HCT116 (cell line): ENCODE data around the gene MTA3. TPM values are rescaled to one million over a fixed set of nuclear protein-coding genes. Genes with fewer than 3 reads are reported as not detected.

Experiments
- ATAC-seq: fragments of 200-7000 bp; cut with Tn5 transposase; 2 replicates; pipeline ENCODE4 v1.9.1; 2020; ENCODE audit warnings: mild to moderate bottlenecking, moderate library complexity
- BruUV-seq: library from RNA; stranded (reverse); fragments of 400-500 nt; replicated peaks from 2 replicates; lab custom pipeline; 2021; lab: Mats Ljungman, UMichigan
- CTCF ChIA-PET: fragments of 300-600 bp; sonication (Branson Sonifier 250); formaldehyde crosslinking; loops from one replicate; lab custom pipeline; 2021; ENCODE audit warnings: antibody characterized with exemption; lab: Charles Lee
- POLR2A ChIA-PET: fragments of 300-600, 350-600 bp; sonication (Branson Sonifier 250); formaldehyde crosslinking; loops from one replicate; lab custom pipeline; 2021; ENCODE audit warnings: antibody characterized with exemption; lab: Charles Lee
- RAD21 ChIA-PET, 2 experiments: fragments of 300-600 bp; sonication (Branson Sonifier 250); formaldehyde crosslinking; loops; one replicate each; lab custom pipeline; 2023; ENCODE audit warnings: low total read pairs in 2 of 2; ENCODE audit not compliant: uncharacterized antibody in 2 of 2, unreplicated experiment in 2 of 2, low non-redundant PET in 1 of 2; lab: Charles Lee
- DNase-seq: peaks from one replicate; pipeline ENCODE4 v3.0.0-alpha.2; 2010; ENCODE audit warnings: low read depth, low spot score
- H2AFZ ChIP-seq: fragments of 200-600 bp; shearing (Covaris generic), sonication (generic); 2 replicates; pipeline ENCODE4 v1.6.1; 2017; ENCODE audit warnings: low read depth, mixed run types, mixed read lengths, antibody characterized with exemption, low read length; ENCODE audit not compliant: poor library complexity, severe bottlenecking
- H3K27ac ChIP-seq: 2 replicates; pipeline ENCODE4 v1.5.1; 2012; ENCODE audit warnings: low read depth, low read length
- H3K27me3 ChIP-seq: fragments of 200-600 bp; sonication (generic); 2 replicates; pipeline ENCODE4 v1.6.1; 2016; ENCODE audit warnings: mixed run types, low read length, mixed read lengths; ENCODE audit not compliant: insufficient read depth
- H3K36me3 ChIP-seq, 2 experiments: fragments of 200-500 bp in 1 of 2; fragments of 200-600 bp in 1 of 2; sonication (Bioruptor generic) in 1 of 2; sonication (generic) in 1 of 2; 2 replicates each; pipeline versions ENCODE4 v1.5.1 to v1.6.1; 2014 to 2016; ENCODE audit warnings: low read length in 2 of 2, inconsistent platforms in 1 of 2, mixed read lengths in 1 of 2, mixed run types in 1 of 2; ENCODE audit not compliant: insufficient read depth in 2 of 2, control insufficient read depth in 1 of 2
- H3K4me1 ChIP-seq, 2 experiments: fragments of 200-600 bp in 1 of 2; sonication (generic) in 1 of 2; 2 replicates each; pipeline versions ENCODE4 v1.5.1 to v1.6.1; 2012 to 2017; ENCODE audit warnings: low read length in 2 of 2, inconsistent platforms in 1 of 2, mild to moderate bottlenecking in 1 of 2, mixed read lengths in 1 of 2, mixed run types in 1 of 2, moderate library complexity in 1 of 2; ENCODE audit not compliant: insufficient read depth in 2 of 2, control insufficient read depth in 1 of 2
- H3K4me2 ChIP-seq: fragments of 200-600 bp; sonication (generic); 2 replicates; pipeline ENCODE4 v1.6.1; 2017; ENCODE audit warnings: mixed run types, low read length, mixed read lengths
- H3K4me3 ChIP-seq, 2 experiments: fragments of 200-600 bp in 1 of 2; sonication (generic) in 1 of 2; replicated peaks in 1 of 2; 2 replicates each; pipeline ENCODE4 v1.5.1; 2011 to 2016; ENCODE audit warnings: low read length in 2 of 2, control low read depth in 1 of 2, low read depth in 1 of 2, mild to moderate bottlenecking in 1 of 2, mixed read lengths in 1 of 2, mixed run types in 1 of 2
- H3K79me2 ChIP-seq: fragments of 200-600 bp; sonication (generic); 2 replicates; pipeline ENCODE4 v1.6.1; 2017; ENCODE audit warnings: mild to moderate bottlenecking, mixed run types, low read length, moderate library complexity, mixed read lengths; ENCODE audit not compliant: insufficient read depth
- H3K9ac ChIP-seq: fragments of 200-600 bp; sonication (generic); 2 replicates; pipeline ENCODE4 v1.6.1; 2016; ENCODE audit warnings: low read length, mixed read lengths
- H3K9me2 ChIP-seq: fragments of 200-600 bp; sonication (generic), shearing (Covaris generic); 2 replicates; pipeline ENCODE4 v1.6.1; 2017; ENCODE audit warnings: mixed run types, mild to moderate bottlenecking, moderate library complexity; ENCODE audit not compliant: insufficient read depth
- H3K9me3 ChIP-seq, 2 experiments: fragments of 200-500 bp in 1 of 2; fragments of 200-600 bp in 1 of 2; sonication (Bioruptor generic) in 1 of 2; sonication (generic) in 1 of 2; 2 replicates each; pipeline ENCODE4 v1.6.1; 2014 to 2017; ENCODE audit warnings: low read length in 2 of 2, mixed read lengths in 2 of 2, inconsistent platforms in 1 of 2, low read depth in 1 of 2, mild to moderate bottlenecking in 1 of 2, mixed run types in 1 of 2, moderate library complexity in 1 of 2; ENCODE audit not compliant: control insufficient read depth in 1 of 2, insufficient read depth in 1 of 2
- H4K20me1 ChIP-seq: fragments of 200-600 bp; sonication (generic), shearing (Covaris generic); 2 replicates; pipeline ENCODE4 v1.6.1; 2017; ENCODE audit warnings: mixed run types, mild to moderate bottlenecking, moderate library complexity; ENCODE audit not compliant: insufficient read depth
- CBX3 ChIP-seq: IDR thresholded peaks from 2 replicates; pipeline ENCODE4 v1.6.1; 2012; ENCODE audit warnings: low read depth
- CTCF ChIP-seq, 3 experiments: fragments of 200-600 bp in 1 of 3; sonication (generic) in 1 of 3; IDR thresholded peaks in 2 of 3; conservative IDR thresholded peaks in 1 of 3; 2 replicates each; pipeline ENCODE4 v1.5.1; 2012 to 2017; ENCODE audit warnings: low read depth in 2 of 3, low read length in 2 of 3, antibody characterized with exemption in 1 of 3, borderline replicate concordance in 1 of 3, control low read depth in 1 of 3, mild to moderate bottlenecking in 1 of 3, mixed read lengths in 1 of 3, mixed run types in 1 of 3, moderate library complexity in 1 of 3; ENCODE audit not compliant: insufficient read depth in 1 of 3
- EGR1 ChIP-seq: IDR thresholded peaks from 2 replicates; pipeline ENCODE4 v1.6.1; 2012; ENCODE audit warnings: low read depth
- JUND ChIP-seq: IDR thresholded peaks from 2 replicates; pipeline ENCODE4 v1.6.1; 2012
- POLR2A ChIP-seq: IDR thresholded peaks from 2 replicates; pipeline ENCODE4 v1.7.0; 2011; ENCODE audit warnings: borderline replicate concordance; ENCODE audit not compliant: insufficient read depth, insufficient read length; ENCODE audit errors: extremely low read depth
- ZNF274 ChIP-seq: fragments of 200-500 bp; sonication (Bioruptor generic); IDR thresholded peaks from 2 replicates; pipeline ENCODE4 v1.6.1; 2014; ENCODE audit warnings: mild to moderate bottlenecking, low read depth, low read length, inconsistent platforms
- intact Hi-C: fragments of 100-400 bp; cut with micrococcal nuclease; formaldehyde crosslinking; loops from 2 replicates; pipeline ENCODE4 v1.10.0; 2022
- total RNA-seq: library from RNA; stranded (reverse); gene quantifications from one replicate; pipeline ENCODE4 v1.2.1, GENCODE V29; 2021; ENCODE audit not compliant: unreplicated experiment

MTA3 gene
- total RNA-seq, 1 experiment from 2014 or later = 46.3 TPM

GRCh38 chr2:42752314-42752713 is 183.9 kb downstream of the MTA3 start:
- ATAC-seq = no peak
- no peaks in the 10 kb centered on the region for H3K4me1 ChIP-seq
- no peaks in the 10 kb centered on the region for H4K20me1 ChIP-seq
- no peak overlapping the region for H3K9ac ChIP-seq
- H2AFZ ChIP-seq = no peak overlapping the region
- H3K4me3 ChIP-seq = no peak overlapping the region
- no peaks in the 10 kb centered on the region for H3K36me3 ChIP-seq
- H3K9me2 ChIP-seq = no peaks in the 10 kb centered on the region
- H3K9me3 ChIP-seq = no peaks in the 10 kb centered on the region
- H3K27ac ChIP-seq = no peak overlapping the region
- POLR2A ChIA-PET = interaction anchor here (1.0 kb wide), 1 partner anchor 9 kb away, joined by 3 read pairs; no protein-coding TSS in a partner anchor
- RAD21 ChIA-PET = no interaction called here
- no peak for DNase-seq
- H3K4me2 ChIP-seq = no peak overlapping the region
- intact Hi-C loops = no loop called here
- H3K27me3 ChIP-seq = no peaks in the 10 kb centered on the region
- BruUV-seq = no TSS peak
- no peaks in the 10 kb centered on the region for H3K79me2 ChIP-seq
- TF ChIP-seq CBX3 (no peak), POLR2A (no peak), ZNF274 (no peak)
- CTCF ChIA-PET = no interaction called here

- CTCF ChIA-PET = no interaction called here
- H3K4me2 ChIP-seq = no peak overlapping the region
- intact Hi-C loops = no loop called here
- H3K9me3 ChIP-seq = no peaks in the 10 kb centered on the region
- H2AFZ ChIP-seq = no peak overlapping the region
- RAD21 ChIA-PET = no interaction called here
- no peaks in the 10 kb centered on the region for H3K79me2 ChIP-seq
- no peaks in the 10 kb centered on the region for H3K36me3 ChIP-seq
- H3K9ac ChIP-seq = no peak overlapping the region
- no peaks in the 10 kb centered on the region for H4K20me1 ChIP-seq
- no peaks in the 10 kb centered on the region for H3K4me1 ChIP-seq
- POLR2A ChIA-PET = interaction anchor here (1.0 kb wide), 1 partner anchor 10 kb away, joined by 3 read pairs; no protein-coding TSS in a partner anchor
- ATAC-seq = no peak
- DNase-seq = no peak
- H3K4me3 ChIP-seq = no peak overlapping the region
- H3K9me2 ChIP-seq = no peaks in the 10 kb centered on the region
- no peaks in the 10 kb centered on the region for H3K27me3 ChIP-seq
- no peak for TF ChIP-seq JUND
- no peak for TF ChIP-seq EGR1
- TF ChIP-seq ZNF274 = no peak
- TF ChIP-seq CTCF (IDR thresholded peaks at IDR 0.05 in 2 of 3, conservative IDR thresholded peaks at IDR 0.05 in 1 of 3; ENCODE audit: borderline replicate concordance in 1 of 3, insufficient read depth in 1 of 3, low read depth in 2 of 3, low read length in 2 of 3) = no peak
- no peak overlapping the region for H3K27ac ChIP-seq
- no TSS peak for BruUV-seq
Measured at GRCh38 chr2:42752816-42753813, 184.7 kb downstream of the MTA3 start.
